SK-N-SH treated with all-trans-retinoic acid at 6 μM for 48 hours (cell line): ENCODE measurements around the gene PRR29.

Source experiments
- BACH2 ChIP-seq: fragments of 250-450 bp; sonication (Bioruptor Pico); IDR thresholded peaks from 2 replicates; pipeline ENCODE4 v1.9.0; 2021; ENCODE audit warnings: mild to moderate bottlenecking, borderline replicate concordance
- CSDC2 ChIP-seq: fragments of 250-450 bp; sonication (Bioruptor Pico); IDR thresholded peaks from 2 replicates; pipeline ENCODE4 v1.5.0; 2020; ENCODE audit warnings: mild to moderate bottlenecking, moderate library complexity
- ESRRG ChIP-seq: fragments of 250-450 bp; sonication (Bioruptor Pico); IDR thresholded peaks from 2 replicates; pipeline ENCODE4 v1.6.1; 2021; ENCODE audit warnings: mild to moderate bottlenecking
- GLIS3 ChIP-seq: fragments of 250-450 bp; sonication (Bioruptor Pico); IDR thresholded peaks from 2 replicates; pipeline ENCODE4 v1.5.0; 2020; ENCODE audit warnings: mild to moderate bottlenecking, moderate library complexity
- ISL1 ChIP-seq: fragments of 250-450 bp; sonication (Bioruptor Pico); IDR thresholded peaks from 2 replicates; pipeline ENCODE4 v2.1.2; 2022; ENCODE audit warnings: mild to moderate bottlenecking, moderate library complexity
- PATZ1 ChIP-seq: fragments of 250-450 bp; sonication (Bioruptor Pico); IDR thresholded peaks from 2 replicates; pipeline ENCODE4 v1.8.0; 2020; ENCODE audit warnings: mild to moderate bottlenecking, moderate library complexity, borderline replicate concordance
- RARB ChIP-seq: fragments of 250-450 bp; sonication (Bioruptor Pico); IDR thresholded peaks from 2 replicates; pipeline ENCODE4 v1.8.0; 2021; ENCODE audit warnings: mild to moderate bottlenecking, moderate library complexity
- ZC3H10 ChIP-seq: fragments of 250-450 bp; sonication (Bioruptor Pico); IDR thresholded peaks from 2 replicates; pipeline ENCODE4 v1.5.1; 2021; ENCODE audit warnings: mild to moderate bottlenecking, moderate library complexity
- ZFP3 ChIP-seq: fragments of 250-450 bp; sonication (Bioruptor Pico); IDR thresholded peaks from 2 replicates; pipeline ENCODE4 v1.5.0; 2020; ENCODE audit warnings: mild to moderate bottlenecking, moderate library complexity
- ZFP30 ChIP-seq: fragments of 450-650 bp; formaldehyde crosslinking; IDR thresholded peaks from 2 replicates; pipeline ENCODE4 v1.5.0; 2022; ENCODE audit warnings: mild to moderate bottlenecking, moderate library complexity
- ZNF565 ChIP-seq: fragments of 450-650 bp; formaldehyde crosslinking; conservative IDR thresholded peaks from 2 replicates; pipeline ENCODE4 v1.5.0; 2020; ENCODE audit warnings: low read depth, mild to moderate bottlenecking, moderate library complexity
- ZNF70 ChIP-seq: fragments of 450-650 bp; formaldehyde crosslinking; IDR thresholded peaks from 2 replicates; pipeline ENCODE4 v1.5.0; 2020; ENCODE audit warnings: mild to moderate bottlenecking, moderate library complexity
- TF ChIP-seq, protein P1 (sequence below): fragments of 250-450 bp; sonication (Bioruptor Pico); IDR thresholded peaks from 2 replicates; pipeline ENCODE4 v1.5.1; 2021; ENCODE audit warnings: mild to moderate bottlenecking, moderate library complexity
- TF ChIP-seq, protein P2 (sequence below): fragments of 250-450 bp; sonication (Bioruptor Pico); IDR thresholded peaks from 2 replicates; pipeline ENCODE4 v1.5.1; 2020; ENCODE audit warnings: low read depth, mild to moderate bottlenecking, moderate library complexity

DNA sequence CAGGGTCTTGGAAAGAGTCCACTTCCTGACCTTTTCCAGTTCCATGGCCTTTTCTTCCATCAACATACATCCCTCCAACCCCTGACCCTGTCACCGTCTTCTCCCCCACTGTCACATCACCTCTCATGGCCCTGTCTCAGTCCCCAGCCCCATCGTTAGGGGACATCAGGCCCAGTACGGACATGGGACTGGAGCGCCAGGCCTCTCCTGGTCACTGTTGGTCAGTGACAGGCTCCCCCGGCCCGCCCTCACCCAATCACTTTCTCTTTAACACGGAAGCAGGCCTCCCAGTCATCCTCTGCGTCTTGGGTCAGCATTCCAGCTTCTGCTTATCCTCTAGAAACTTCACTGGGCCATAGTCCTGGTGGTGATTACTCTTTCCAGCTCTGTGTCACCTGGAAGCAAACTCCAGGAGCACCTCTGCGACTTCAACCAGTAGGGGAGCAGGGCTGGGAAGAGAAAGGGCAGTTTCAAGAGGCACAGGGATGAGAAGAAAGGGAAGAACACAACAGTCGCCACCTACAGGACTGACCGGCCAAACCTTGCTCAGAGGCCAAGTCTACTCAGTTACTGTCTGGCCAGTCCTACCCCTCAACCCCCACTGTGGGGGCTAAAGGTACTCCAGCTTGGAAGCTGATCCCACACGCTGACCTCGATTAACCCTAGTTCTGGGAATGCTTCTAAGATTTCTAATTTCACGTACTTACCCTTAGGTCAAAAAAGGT lies 38.2 kb downstream of the PRR29 start:
- TF ChIP-seq BACH2 (CRISPR knock-in tag) (no peak), ISL1 (CRISPR knock-in tag) (no peak), ZC3H10 (CRISPR knock-in tag) (no peak), ZFP3 (CRISPR knock-in tag) (no peak), ESRRG (CRISPR knock-in tag) (no peak), ZFP30 (CRISPR knock-in tag) (no peak), GLIS3 (CRISPR knock-in tag) (no peak), CSDC2 (no peak), RARB (no peak), PATZ1 (CRISPR knock-in tag) (no peak), ZNF565 (CRISPR knock-in tag) (no peak), ZNF70 (CRISPR knock-in tag) (no peak)
- TF ChIP-seq, protein P1, sequence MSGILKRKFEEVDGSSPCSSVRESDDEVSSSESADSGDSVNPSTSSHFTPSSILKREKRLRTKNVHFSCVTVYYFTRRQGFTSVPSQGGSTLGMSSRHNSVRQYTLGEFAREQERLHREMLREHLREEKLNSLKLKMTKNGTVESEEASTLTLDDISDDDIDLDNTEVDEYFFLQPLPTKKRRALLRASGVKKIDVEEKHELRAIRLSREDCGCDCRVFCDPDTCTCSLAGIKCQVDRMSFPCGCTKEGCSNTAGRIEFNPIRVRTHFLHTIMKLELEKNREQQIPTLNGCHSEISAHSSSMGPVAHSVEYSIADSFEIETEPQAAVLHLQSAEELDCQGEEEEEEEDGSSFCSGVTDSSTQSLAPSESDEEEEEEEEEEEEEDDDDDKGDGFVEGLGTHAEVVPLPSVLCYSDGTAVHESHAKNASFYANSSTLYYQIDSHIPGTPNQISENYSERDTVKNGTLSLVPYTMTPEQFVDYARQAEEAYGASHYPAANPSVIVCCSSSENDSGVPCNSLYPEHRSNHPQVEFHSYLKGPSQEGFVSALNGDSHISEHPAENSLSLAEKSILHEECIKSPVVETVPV, result no peak
- TF ChIP-seq, protein P2, sequence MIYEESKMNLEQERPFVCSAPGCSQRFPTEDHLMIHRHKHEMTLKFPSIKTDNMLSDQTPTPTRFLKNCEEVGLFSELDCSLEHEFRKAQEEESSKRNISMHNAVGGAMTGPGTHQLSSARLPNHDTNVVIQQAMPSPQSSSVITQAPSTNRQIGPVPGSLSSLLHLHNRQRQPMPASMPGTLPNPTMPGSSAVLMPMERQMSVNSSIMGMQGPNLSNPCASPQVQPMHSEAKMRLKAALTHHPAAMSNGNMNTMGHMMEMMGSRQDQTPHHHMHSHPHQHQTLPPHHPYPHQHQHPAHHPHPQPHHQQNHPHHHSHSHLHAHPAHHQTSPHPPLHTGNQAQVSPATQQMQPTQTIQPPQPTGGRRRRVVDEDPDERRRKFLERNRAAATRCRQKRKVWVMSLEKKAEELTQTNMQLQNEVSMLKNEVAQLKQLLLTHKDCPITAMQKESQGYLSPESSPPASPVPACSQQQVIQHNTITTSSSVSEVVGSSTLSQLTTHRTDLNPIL (CRISPR knock-in tag), result no peak
